HEK293 (cell line): ENCODE results near the gene ANO8.

Experiments used
- GFI1B ChIP-seq: fragments of 450-650 bp; formaldehyde crosslinking; IDR thresholded peaks from 2 replicates; pipeline ENCODE4 v1.5.1; 2016; ENCODE audit warnings: missing biosample characterization, missing genetic modification characterization
- IKZF3 ChIP-seq: fragments of 450-650 bp; IDR thresholded peaks from 2 replicates; pipeline ENCODE4 v1.5.0; 2018; ENCODE audit warnings: missing biosample characterization, mild to moderate bottlenecking, missing genetic modification characterization, moderate library complexity
- ZFP41 ChIP-seq: fragments of 450-650 bp; formaldehyde crosslinking; IDR thresholded peaks from 2 replicates; pipeline ENCODE4 v1.5.1; 2016; ENCODE audit warnings: missing biosample characterization, missing genetic modification characterization, borderline replicate concordance
- ZNF335 ChIP-seq: fragments of 450-650 bp; formaldehyde crosslinking; conservative IDR thresholded peaks from 2 replicates; pipeline ENCODE4 v1.5.1; 2016; ENCODE audit warnings: missing biosample characterization, missing genetic modification characterization
- ZNF510 ChIP-seq: fragments of 450-650 bp; formaldehyde crosslinking; IDR thresholded peaks from 2 replicates; pipeline ENCODE4 v1.5.1; 2018; ENCODE audit warnings: mild to moderate bottlenecking, missing genetic modification characterization, missing biosample characterization; ENCODE audit not compliant: insufficient replicate concordance
- ZNF558 ChIP-seq: fragments of 450-650 bp; formaldehyde crosslinking; IDR thresholded peaks from 2 replicates; pipeline ENCODE4 v1.5.1; 2016; ENCODE audit warnings: missing biosample characterization, missing genetic modification characterization
- ZNF707 ChIP-seq: fragments of 450-650 bp; formaldehyde crosslinking; IDR thresholded peaks from 2 replicates; pipeline ENCODE4 v1.5.1; 2016; ENCODE audit warnings: missing biosample characterization, missing genetic modification characterization
- TF ChIP-seq, protein P1 (sequence below): fragments of 450-650 bp; formaldehyde crosslinking; IDR thresholded peaks from 2 replicates; pipeline ENCODE4 v1.5.1; 2016; ENCODE audit warnings: missing biosample characterization, missing genetic modification characterization
- TF ChIP-seq, protein P2 (sequence below): fragments of 450-650 bp; formaldehyde crosslinking; IDR thresholded peaks from 2 replicates; pipeline ENCODE4 v1.5.1; 2016; ENCODE audit warnings: missing biosample characterization, missing genetic modification characterization
- TF ChIP-seq, protein P3 (sequence below): fragments of 450-650 bp; formaldehyde crosslinking; IDR thresholded peaks from 2 replicates; pipeline ENCODE4; 2016; ENCODE audit warnings: missing biosample characterization, missing genetic modification characterization
- TF ChIP-seq, protein P4 (sequence below): fragments of 450-650 bp; formaldehyde crosslinking; IDR thresholded peaks from 2 replicates; pipeline ENCODE4 v1.5.1; 2016; ENCODE audit warnings: missing biosample characterization, missing genetic modification characterization, low read depth
- TF ChIP-seq, protein P5 (sequence below): fragments of 450-650 bp; formaldehyde crosslinking; optimal IDR thresholded peaks from 2 replicates; pipeline ENCODE3; 2016; ENCODE audit warnings: missing biosample characterization, mild to moderate bottlenecking, missing genetic modification characterization
- TF ChIP-seq, protein P6 (sequence below): fragments of 450-650 bp; formaldehyde crosslinking; IDR thresholded peaks from 2 replicates; pipeline ENCODE4 v1.5.1; 2016; ENCODE audit warnings: missing biosample characterization, missing genetic modification characterization

DNA sequence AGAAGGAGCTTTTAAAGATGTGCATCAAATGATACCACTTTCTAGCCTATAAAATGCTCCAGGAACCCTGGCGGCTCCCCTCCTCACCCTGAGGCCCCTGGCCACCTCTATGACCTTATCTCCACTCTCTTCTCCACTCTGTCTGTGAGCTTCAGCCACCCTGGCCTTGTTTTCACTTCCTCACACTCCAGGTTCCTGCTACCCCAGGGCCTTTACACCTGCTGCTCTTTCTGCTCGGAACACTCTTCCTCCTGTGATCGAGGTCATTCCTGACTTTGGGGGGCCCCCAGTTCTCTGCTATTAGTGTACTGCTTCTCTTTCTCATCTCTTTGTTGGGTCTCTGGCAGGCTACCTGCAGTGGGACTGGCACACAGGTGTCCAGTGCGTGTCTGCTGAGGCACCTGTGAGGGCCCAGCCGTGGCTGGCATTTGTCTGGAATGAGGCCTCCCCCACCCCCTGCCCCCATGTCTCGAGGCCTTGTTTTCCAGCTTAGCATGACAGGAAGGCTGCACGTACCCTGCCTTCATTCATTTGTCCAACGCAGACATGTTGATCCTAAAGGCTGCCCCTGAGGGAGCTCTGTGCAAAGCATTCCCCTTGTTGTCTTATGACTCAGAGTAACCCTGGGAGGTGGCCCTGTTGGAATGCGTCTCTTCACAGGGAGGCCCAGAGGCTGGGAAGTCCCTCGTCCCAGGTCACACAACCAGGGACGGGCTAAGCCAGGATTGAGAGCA is 23.0 kb downstream of the ANO8 start:
- TF ChIP-seq, protein P1, sequence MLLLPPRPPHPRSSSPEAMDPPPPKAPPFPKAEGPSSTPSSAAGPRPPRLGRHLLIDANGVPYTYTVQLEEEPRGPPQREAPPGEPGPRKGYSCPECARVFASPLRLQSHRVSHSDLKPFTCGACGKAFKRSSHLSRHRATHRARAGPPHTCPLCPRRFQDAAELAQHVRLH = no peak
- TF ChIP-seq ZNF707 (tag by site-specific recombination) (no peak), GFI1B (tag by site-specific recombination) (no peak), ZNF335 (tag by site-specific recombination) (no peak), IKZF3 (no peak), ZNF558 (tag by site-specific recombination) (no peak), ZFP41 (tag by site-specific recombination) (no peak), ZNF510 (tag by site-specific recombination) (no peak)
- TF ChIP-seq, protein P2, sequence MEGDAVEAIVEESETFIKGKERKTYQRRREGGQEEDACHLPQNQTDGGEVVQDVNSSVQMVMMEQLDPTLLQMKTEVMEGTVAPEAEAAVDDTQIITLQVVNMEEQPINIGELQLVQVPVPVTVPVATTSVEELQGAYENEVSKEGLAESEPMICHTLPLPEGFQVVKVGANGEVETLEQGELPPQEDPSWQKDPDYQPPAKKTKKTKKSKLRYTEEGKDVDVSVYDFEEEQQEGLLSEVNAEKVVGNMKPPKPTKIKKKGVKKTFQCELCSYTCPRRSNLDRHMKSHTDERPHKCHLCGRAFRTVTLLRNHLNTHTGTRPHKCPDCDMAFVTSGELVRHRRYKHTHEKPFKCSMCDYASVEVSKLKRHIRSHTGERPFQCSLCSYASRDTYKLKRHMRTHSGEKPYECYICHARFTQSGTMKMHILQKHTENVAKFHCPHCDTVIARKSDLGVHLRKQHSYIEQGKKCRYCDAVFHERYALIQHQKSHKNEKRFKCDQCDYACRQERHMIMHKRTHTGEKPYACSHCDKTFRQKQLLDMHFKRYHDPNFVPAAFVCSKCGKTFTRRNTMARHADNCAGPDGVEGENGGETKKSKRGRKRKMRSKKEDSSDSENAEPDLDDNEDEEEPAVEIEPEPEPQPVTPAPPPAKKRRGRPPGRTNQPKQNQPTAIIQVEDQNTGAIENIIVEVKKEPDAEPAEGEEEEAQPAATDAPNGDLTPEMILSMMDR (tag by site-specific recombination) = no peak
- TF ChIP-seq, protein P3, sequence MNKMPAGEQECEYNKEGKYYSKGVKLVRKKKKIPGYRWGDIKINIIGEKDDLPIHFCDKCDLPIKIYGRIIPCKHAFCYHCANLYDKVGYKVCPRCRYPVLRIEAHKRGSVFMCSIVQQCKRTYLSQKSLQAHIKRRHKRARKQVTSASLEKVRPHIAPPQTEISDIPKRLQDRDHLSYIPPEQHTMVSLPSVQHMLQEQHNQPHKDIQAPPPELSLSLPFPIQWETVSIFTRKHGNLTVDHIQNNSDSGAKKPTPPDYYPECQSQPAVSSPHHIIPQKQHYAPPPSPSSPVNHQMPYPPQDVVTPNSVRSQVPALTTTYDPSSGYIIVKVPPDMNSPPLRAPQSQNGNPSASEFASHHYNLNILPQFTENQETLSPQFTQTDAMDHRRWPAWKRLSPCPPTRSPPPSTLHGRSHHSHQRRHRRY (tag by site-specific recombination) = no peak
- TF ChIP-seq, protein P4, sequence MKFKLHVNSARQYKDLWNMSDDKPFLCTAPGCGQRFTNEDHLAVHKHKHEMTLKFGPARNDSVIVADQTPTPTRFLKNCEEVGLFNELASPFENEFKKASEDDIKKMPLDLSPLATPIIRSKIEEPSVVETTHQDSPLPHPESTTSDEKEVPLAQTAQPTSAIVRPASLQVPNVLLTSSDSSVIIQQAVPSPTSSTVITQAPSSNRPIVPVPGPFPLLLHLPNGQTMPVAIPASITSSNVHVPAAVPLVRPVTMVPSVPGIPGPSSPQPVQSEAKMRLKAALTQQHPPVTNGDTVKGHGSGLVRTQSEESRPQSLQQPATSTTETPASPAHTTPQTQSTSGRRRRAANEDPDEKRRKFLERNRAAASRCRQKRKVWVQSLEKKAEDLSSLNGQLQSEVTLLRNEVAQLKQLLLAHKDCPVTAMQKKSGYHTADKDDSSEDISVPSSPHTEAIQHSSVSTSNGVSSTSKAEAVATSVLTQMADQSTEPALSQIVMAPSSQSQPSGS (tag by site-specific recombination) = no peak
- TF ChIP-seq, protein P5, sequence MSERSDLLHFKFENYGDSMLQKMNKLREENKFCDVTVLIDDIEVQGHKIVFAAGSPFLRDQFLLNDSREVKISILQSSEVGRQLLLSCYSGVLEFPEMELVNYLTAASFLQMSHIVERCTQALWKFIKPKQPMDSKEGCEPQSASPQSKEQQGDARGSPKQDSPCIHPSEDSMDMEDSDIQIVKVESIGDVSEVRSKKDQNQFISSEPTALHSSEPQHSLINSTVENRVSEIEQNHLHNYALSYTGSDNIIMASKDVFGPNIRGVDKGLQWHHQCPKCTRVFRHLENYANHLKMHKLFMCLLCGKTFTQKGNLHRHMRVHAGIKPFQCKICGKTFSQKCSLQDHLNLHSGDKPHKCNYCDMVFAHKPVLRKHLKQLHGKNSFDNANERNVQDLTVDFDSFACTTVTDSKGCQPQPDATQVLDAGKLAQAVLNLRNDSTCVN (tag by site-specific recombination) = no peak
- TF ChIP-seq, protein P6, sequence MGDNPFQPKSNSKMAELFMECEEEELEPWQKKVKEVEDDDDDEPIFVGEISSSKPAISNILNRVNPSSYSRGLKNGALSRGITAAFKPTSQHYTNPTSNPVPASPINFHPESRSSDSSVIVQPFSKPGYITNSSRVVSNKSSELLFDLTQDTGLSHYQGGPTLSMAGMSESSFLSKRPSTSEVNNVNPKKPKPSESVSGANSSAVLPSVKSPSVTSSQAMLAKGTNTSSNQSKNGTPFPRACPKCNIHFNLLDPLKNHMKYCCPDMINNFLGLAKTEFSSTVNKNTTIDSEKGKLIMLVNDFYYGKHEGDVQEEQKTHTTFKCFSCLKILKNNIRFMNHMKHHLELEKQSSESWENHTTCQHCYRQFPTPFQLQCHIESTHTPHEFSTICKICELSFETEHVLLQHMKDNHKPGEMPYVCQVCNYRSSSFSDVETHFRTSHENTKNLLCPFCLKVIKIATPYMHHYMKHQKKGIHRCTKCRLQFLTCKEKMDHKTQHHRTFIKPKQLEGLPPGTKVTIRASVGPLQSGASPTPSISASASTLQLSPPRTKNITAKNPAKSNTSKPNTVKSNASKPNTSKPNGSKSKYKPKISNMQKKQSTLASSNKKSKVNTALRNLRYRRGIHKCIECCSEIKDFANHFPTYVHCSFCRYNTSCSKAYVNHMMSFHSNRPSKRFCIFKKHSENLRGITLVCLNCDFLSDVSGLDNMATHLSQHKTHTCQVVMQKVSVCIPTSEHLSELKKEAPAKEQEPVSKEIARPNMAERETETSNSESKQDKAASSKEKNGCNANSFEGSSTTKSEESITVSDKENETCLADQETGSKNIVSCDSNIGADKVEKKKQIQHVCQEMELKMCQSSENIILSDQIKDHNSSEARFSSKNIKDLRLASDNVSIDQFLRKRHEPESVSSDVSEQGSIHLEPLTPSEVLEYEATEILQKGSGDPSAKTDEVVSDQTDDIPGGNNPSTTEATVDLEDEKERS = no peak
